Tibial artery (tissue), 4 donors: Measurements from ENCODE around the gene KCNJ16.

Source experiments
- DNase-seq, 2 donors: peaks; one replicate each; pipeline ENCODE4 v3.0.0-alpha.2; 2019
- H3K27ac ChIP-seq, 2 donors: fragments of 200-600 bp; sonication (generic) in 1 of 2; 1 replicate in 1 of 2; 2 replicates in 1 of 2; pipeline ENCODE4 v1.5.1; 2018 to 2019; ENCODE audit warnings: mild to moderate bottlenecking in 1 of 2
- H3K27me3 ChIP-seq, 2 donors: fragments of 200-600 bp; sonication (generic) in 1 of 2; one replicate each; pipeline versions ENCODE4 v1.5.1 to v1.6.0; 2016 to 2019
- H3K36me3 ChIP-seq, 3 donors: fragments of 200-600 bp; sonication (generic) in 2 of 3; one replicate each; pipeline ENCODE4 v1.5.1; 2016 to 2019; ENCODE audit warnings: mild to moderate bottlenecking in 2 of 3
- H3K4me1 ChIP-seq, 4 donors: fragments of 200-600 bp; sonication (generic) in 2 of 4; 1 replicate in 3 of 4; 2 replicates in 1 of 4; pipeline ENCODE4 v1.5.1; 2016 to 2019
- H3K4me3 ChIP-seq, 2 donors: fragments of 200-600 bp; sonication (generic) in 1 of 2; 1 replicate in 1 of 2; 2 replicates in 1 of 2; pipeline ENCODE4 v1.5.1; 2018 to 2019; ENCODE audit warnings: mild to moderate bottlenecking in 2 of 2
- H3K9me3 ChIP-seq, 3 donors: fragments of 200-600 bp; sonication (generic) in 1 of 3; one replicate each; pipeline ENCODE4 v1.5.1; 2016 to 2019
- CTCF ChIP-seq, 2 experiments: fragments of 200-600 bp in 1 of 2; fragments of 450-650 bp in 1 of 2; IDR thresholded peaks; one replicate each; pipeline ENCODE4 v1.5.1; 2017 to 2019; ENCODE audit warnings: antibody characterized with exemption in 2 of 2, mild to moderate bottlenecking in 1 of 2, moderate library complexity in 1 of 2
- intact Hi-C: fragments of 100-400 bp; cut with DNase I; formaldehyde crosslinking; loops from one replicate; pipeline ENCODE4 v1.15.0; 2023; ENCODE audit warnings: low total_unique reads

Gene KCNJ16

GRCh38 chr17:70059071-70059470 is 16.0 kb upstream of the KCNJ16 start:
- H3K4me3 ChIP-seq = no peak overlapping the region
- intact Hi-C loops = no loop called here

GRCh38 chr17:70059649-70060048 is 15.4 kb upstream of the KCNJ16 start:
- Histone ChIP-seq H3K27ac (no peak overlapping the region), H3K9me3 (no peaks in the 10 kb centered on the region), H3K4me1 (no peaks in the 10 kb centered on the region), H3K27me3 (no peaks in the 10 kb centered on the region), H3K4me3 (no peak overlapping the region), H3K36me3 (no peaks in the 10 kb centered on the region)
- no peak for TF ChIP-seq CTCF (IDR thresholded peaks at IDR 0.05)
- no peak for DNase-seq
- intact Hi-C loops = no loop called here

More at GRCh38 chr17:70059071-70059470, 16.0 kb upstream of the KCNJ16 start:
- Histone ChIP-seq H3K27ac (no peak overlapping the region), H3K27me3 (no peaks in the 10 kb centered on the region), H3K36me3 (no peaks in the 10 kb centered on the region), H3K9me3 (no peaks in the 10 kb centered on the region), H3K4me1 (no peaks in the 10 kb centered on the region)
- TF ChIP-seq CTCF (IDR thresholded peaks at IDR 0.05) = no peak
- no peak for DNase-seq

GRCh38 chr17:70060415-70060814 is 14.6 kb upstream of the KCNJ16 start:
- intact Hi-C loops = no loop called here
- H3K36me3 ChIP-seq = no peaks in the 10 kb centered on the region
- no peak for DNase-seq
- no peaks in the 10 kb centered on the region for H3K27me3 ChIP-seq
- H3K4me3 ChIP-seq = no peak overlapping the region
- no peaks in the 10 kb centered on the region for H3K4me1 ChIP-seq
- no peak for TF ChIP-seq CTCF (IDR thresholded peaks at IDR 0.05)
- no peaks in the 10 kb centered on the region for H3K9me3 ChIP-seq
- H3K27ac ChIP-seq = no peak overlapping the region

DNA sequence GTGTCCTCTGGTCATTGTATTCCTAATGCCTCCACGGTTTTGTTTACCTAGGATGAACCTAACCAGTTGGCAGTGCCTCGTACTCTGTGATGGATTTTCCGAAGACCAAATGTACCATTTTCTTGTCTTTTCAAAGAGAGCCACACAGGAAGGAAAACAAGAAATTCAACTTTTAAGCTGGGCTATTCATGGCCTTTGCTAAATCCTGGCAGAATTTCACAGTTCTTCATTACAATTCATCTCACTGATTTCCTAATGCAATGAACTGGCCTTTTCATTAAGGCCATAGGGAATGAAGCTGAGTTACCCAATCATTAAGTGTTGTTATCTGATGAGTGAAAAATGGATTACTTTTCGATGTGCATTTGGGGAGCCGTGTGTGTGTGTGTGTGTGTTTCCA is 7.9 kb upstream of the KCNJ16 start:
- Histone ChIP-seq H3K27ac (no peak overlapping the region), H3K27me3 (no peaks in the 10 kb centered on the region), H3K9me3 (no peaks in the 10 kb centered on the region), H3K36me3 (no peaks in the 10 kb centered on the region), H3K4me3 (no peak overlapping the region), H3K4me1 (no peaks in the 10 kb centered on the region)
- no peak for TF ChIP-seq CTCF (IDR thresholded peaks at IDR 0.05)
- DNase-seq = no peak
- intact Hi-C loops = no loop called here

DNA sequence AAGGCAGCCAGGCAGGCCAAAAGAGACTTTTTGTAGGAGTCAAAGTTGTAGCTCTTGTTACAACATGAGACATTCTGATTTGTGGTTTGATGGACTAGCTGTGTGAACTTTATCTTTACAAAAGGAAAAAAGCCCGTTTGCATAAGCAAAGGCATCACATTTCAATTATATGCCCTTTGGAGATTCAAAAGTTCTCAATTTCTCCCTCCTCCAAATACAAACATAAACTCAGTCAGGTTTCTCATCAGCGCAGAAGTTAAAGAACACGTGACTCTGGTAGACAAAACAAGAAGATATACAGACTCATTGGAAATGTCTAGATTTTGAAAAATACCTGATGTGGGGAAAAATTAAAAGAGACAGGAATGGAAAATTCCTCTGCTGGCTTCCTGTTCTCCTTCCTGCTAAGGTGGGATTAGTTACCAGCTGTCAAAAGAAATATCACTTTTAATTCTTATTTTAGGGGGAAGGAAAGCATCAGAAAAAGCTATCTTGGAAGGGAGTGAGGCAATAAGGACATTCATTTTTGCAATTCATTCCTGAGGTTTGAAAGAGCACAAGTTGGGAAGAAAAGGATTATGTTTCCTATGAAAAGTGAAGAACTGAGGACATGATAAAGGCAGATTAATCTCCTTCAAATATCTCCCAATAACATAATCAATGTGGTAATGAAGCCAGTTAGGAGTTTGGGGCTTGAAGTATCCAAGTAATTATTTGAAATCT is 4.6 kb upstream of the KCNJ16 start:
- DNase-seq = no peak
- Histone ChIP-seq H3K27ac (no peak overlapping the region), H3K36me3 (no peaks in the 10 kb centered on the region), H3K4me1 (no peaks in the 10 kb centered on the region), H3K9me3 (no peaks in the 10 kb centered on the region), H3K4me3 (no peak overlapping the region), H3K27me3 (no peaks in the 10 kb centered on the region)
- no peak for TF ChIP-seq CTCF (IDR thresholded peaks at IDR 0.05)
- intact Hi-C loops = no loop called here

- H3K9me3 ChIP-seq = no peaks in the 10 kb centered on the region
- DNase-seq = no peak
- no peaks in the 10 kb centered on the region for H3K36me3 ChIP-seq
- no peak overlapping the region for H3K27ac ChIP-seq
- H3K4me3 ChIP-seq = no peak overlapping the region
- TF ChIP-seq CTCF (IDR thresholded peaks at IDR 0.05) = no peak
- H3K4me1 ChIP-seq = no peaks in the 10 kb centered on the region
- intact Hi-C loops = no loop called here
- no peaks in the 10 kb centered on the region for H3K27me3 ChIP-seq
These were observed 3.9 kb upstream of the KCNJ16 start for GRCh38 chr17:70071127-70071526.
